Mesodermal cell (in vitro differentiated cells): ENCODE results near the gene ZDHHC24.

Experiments
- H3K27ac ChIP-seq: 2 replicates; pipeline ENCODE4 v1.7.0; 2013; ENCODE audit warnings: mild to moderate bottlenecking, low read depth, low read length, moderate library complexity; ENCODE audit not compliant: severe bottlenecking
- H3K36me3 ChIP-seq: 2 replicates; pipeline ENCODE4 v1.7.1; 2013; ENCODE audit warnings: mild to moderate bottlenecking, low read length, moderate library complexity; ENCODE audit not compliant: control insufficient read depth, insufficient read depth
- H3K4me1 ChIP-seq: one replicate; pipeline ENCODE4 v1.7.1; 2013; ENCODE audit warnings: mild to moderate bottlenecking, low read length; ENCODE audit not compliant: insufficient read depth, control insufficient read depth, poor library complexity, severe bottlenecking
- H3K4me3 ChIP-seq: 2 replicates; pipeline ENCODE4 v1.7.0; 2013; ENCODE audit warnings: low read length, control low read depth, mild to moderate bottlenecking; ENCODE audit not compliant: insufficient read depth, poor library complexity, severe bottlenecking; ENCODE audit errors: extremely low read depth
- H3K9me3 ChIP-seq: 2 replicates; pipeline ENCODE4 v1.7.1; 2013; ENCODE audit warnings: mild to moderate bottlenecking, low read length, moderate library complexity; ENCODE audit not compliant: control insufficient read depth
- WGBS, 2 experiments: methylation state at CpG; one replicate each; pipeline ENCODE4 v1.1.5; 2013; ENCODE audit warnings: missing lambda C conversion rate in 2 of 2; ENCODE audit not compliant: insufficient coverage in 2 of 2; 5-methylcytosine and 5-hydroxymethylcytosine counted together

Gene ZDHHC24

DNA sequence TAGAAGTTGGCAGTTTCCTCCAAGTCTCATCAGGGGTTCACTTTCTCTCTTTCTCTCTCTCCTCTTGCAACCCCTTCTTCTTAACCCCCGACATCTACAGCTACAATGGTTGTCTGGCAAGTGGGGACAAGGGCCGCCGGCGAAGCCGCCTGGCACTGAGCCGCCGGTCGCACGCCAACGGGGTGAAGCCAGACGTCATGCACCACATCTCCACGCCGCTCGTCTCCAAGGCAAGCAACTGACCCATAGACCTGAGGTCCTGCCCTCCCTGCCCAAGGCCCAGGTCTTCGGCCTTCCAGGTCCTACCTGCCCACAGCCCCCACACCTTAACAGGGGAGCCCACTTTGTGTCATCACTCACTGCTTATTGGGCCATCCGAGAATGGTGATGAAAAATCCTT is 74.7 kb downstream of the ZDHHC24 start:
- H3K27ac ChIP-seq, result no peak overlapping the region
- no peaks in the 10 kb centered on the region for H3K9me3 ChIP-seq
- peaks cover 20% of the 10 kb centered on the region for H3K36me3 ChIP-seq
- 94% methylated on average over 16 of the region's 16 CpGs for WGBS, 2 experiments
- no peak overlapping the region for H3K4me3 ChIP-seq
- peaks cover 8% of the 10 kb centered on the region for H3K4me1 ChIP-seq
